IPS-11a (cell line): ENCODE results near the gene ADCY9.

ENCODE experiments used
- H3K4me3 ChIP-seq: one replicate; pipeline ENCODE4 v1.5.1; 2013; ENCODE audit warnings: low read depth, low read length, control low read depth

The ADCY9 gene

GRCh38 chr16:4009177-4009576, 107.1 kb downstream of the ADCY9 start:
- H3K4me3 ChIP-seq, result no peak overlapping the region

GRCh38 chr16:4008116-4008515, 108.1 kb downstream of the ADCY9 start:
- no peak overlapping the region for H3K4me3 ChIP-seq

- H3K4me3 ChIP-seq, result no peak overlapping the region
Measured at GRCh38 chr16:4006397-4006999, 109.7 kb downstream of the ADCY9 start.

GRCh38 chr16:4005731-4006130, 110.5 kb downstream of the ADCY9 start:
- H3K4me3 ChIP-seq, result no peak overlapping the region

GRCh38 chr16:4005281-4005680, 111.0 kb downstream of the ADCY9 start:
- no peak overlapping the region for H3K4me3 ChIP-seq

- no peak overlapping the region for H3K4me3 ChIP-seq
Measured at GRCh38 chr16:4004206-4004605, 112.0 kb downstream of the ADCY9 start.

- H3K4me3 ChIP-seq, result no peak overlapping the region
Measured at GRCh38 chr16:4003576-4003975, 112.7 kb downstream of the ADCY9 start.

GRCh38 chr16:4003166-4003565, 113.1 kb downstream of the ADCY9 start:
- H3K4me3 ChIP-seq, result no peak overlapping the region

GRCh38 chr16:4002121-4002520, 114.1 kb downstream of the ADCY9 start:
- no peak overlapping the region for H3K4me3 ChIP-seq

GRCh38 chr16:3999479-4000325, 116.5 kb downstream of the ADCY9 start:
- H3K4me3 ChIP-seq, result no peak overlapping the region

- no peak overlapping the region for H3K4me3 ChIP-seq
Measured at GRCh38 chr16:3998793-3999478, 117.3 kb downstream of the ADCY9 start.

GRCh38 chr16:3997231-3997841, 118.9 kb downstream of the ADCY9 start:
- H3K4me3 ChIP-seq, result no peak overlapping the region

GRCh38 chr16:3995001-3995400, 121.2 kb downstream of the ADCY9 start:
- no peak overlapping the region for H3K4me3 ChIP-seq

GRCh38 chr16:3993052-3993785, 123.0 kb downstream of the ADCY9 start:
- no peak overlapping the region for H3K4me3 ChIP-seq

GRCh38 chr16:3992297-3993051, 123.8 kb downstream of the ADCY9 start:
- no peak overlapping the region for H3K4me3 ChIP-seq

GRCh38 chr16:3988824-3989223, 127.4 kb downstream of the ADCY9 start:
- H3K4me3 ChIP-seq, result no peak overlapping the region

GRCh38 chr16:3988011-3988410, 128.2 kb downstream of the ADCY9 start:
- H3K4me3 ChIP-seq, result no peak overlapping the region

- H3K4me3 ChIP-seq, result no peak overlapping the region
Measured at GRCh38 chr16:3987231-3987630, 129.0 kb downstream of the ADCY9 start.

GRCh38 chr16:3986235-3986544, 130.1 kb downstream of the ADCY9 start:
- H3K4me3 ChIP-seq, result no peak overlapping the region
